DMS 273 (cell line): ENCODE results near the gene CHD2.
"Not testable (repeated sequence)": the region's sequence is repeated elsewhere in the genome, so short reads cannot be mapped to it uniquely, and the experiment has no call there.

ENCODE experiments used
- DNase-seq: peaks from one replicate; lab custom pipeline; 2025; ENCODE audit not compliant: unreplicated experiment; lab: John Stamatoyannopoulos, UW

CHD2 gene

GRCh38 chr15:92899948-92900730 lies at the start of gene CHD2:
Gene CHD2, plus strand, starts transcription at chr15:92900324. Its CDS starts 914 bp downstream, at chr15:92901238.
- DNase-seq: peak; percentile 91

GRCh38 chr15:92853222-92853621 lies 46.9 kb upstream of the CHD2 start:
- DNase-seq: no peak

- no peak for DNase-seq
These were observed 38.4 kb upstream of the CHD2 start for GRCh38 chr15:92861742-92862141.

- no peak for DNase-seq
These were observed 35.9 kb upstream of the CHD2 start for GRCh38 chr15:92864127-92864814.

- DNase-seq: no peak
These were observed 30.7 kb upstream of the CHD2 start for GRCh38 chr15:92869263-92869940.

- peak; percentile 15 for DNase-seq
These were observed 30.0 kb upstream of the CHD2 start for GRCh38 chr15:92870010-92870591.

- not testable (repeated sequence) for DNase-seq
These were observed 27.2 kb upstream of the CHD2 start for GRCh38 chr15:92872967-92873366.

GRCh38 chr15:92877000-92877399 lies 23.1 kb upstream of the CHD2 start:
- no peak for DNase-seq

GRCh38 chr15:92877416-92877815 lies 22.7 kb upstream of the CHD2 start:
- peak; percentile 40 for DNase-seq

GRCh38 chr15:92878593-92879053 lies 21.5 kb upstream of the CHD2 start:
- no peak for DNase-seq

- no peak for DNase-seq
These were observed 20.0 kb upstream of the CHD2 start for GRCh38 chr15:92879949-92880725.

GRCh38 chr15:92880796-92881195 lies 19.3 kb upstream of the CHD2 start:
- no peak for DNase-seq

- peak; percentile 55 for DNase-seq
These were observed 18.8 kb upstream of the CHD2 start for GRCh38 chr15:92881211-92881754.

- DNase-seq: peak; percentile 99
These were observed 18.1 kb upstream of the CHD2 start for GRCh38 chr15:92881802-92882696.

- no peak for DNase-seq
These were observed 17.4 kb upstream of the CHD2 start for GRCh38 chr15:92882697-92883162.

GRCh38 chr15:92883163-92883875 lies 16.8 kb upstream of the CHD2 start:
- DNase-seq: peak; percentile 32

GRCh38 chr15:92883876-92884435 lies 16.2 kb upstream of the CHD2 start:
- DNase-seq: no peak
